Neural cell (in vitro differentiated cells): ENCODE data around the gene CTSZ. TPM values are rescaled to one million over a fixed set of nuclear protein-coding genes. Genes with fewer than 3 reads are reported as not detected.

ENCODE experiments used
- H2AFZ ChIP-seq: fragments of 200-600, 300-800 bp; sonication (generic), shearing (Covaris generic); 2 replicates; pipeline ENCODE4 v1.6.0; 2014; ENCODE audit warnings: low read depth, mild to moderate bottlenecking, antibody characterized with exemption, low read length, moderate library complexity
- H3F3A ChIP-seq: fragments of 200-600 bp; shearing (Covaris generic); 2 replicates; pipeline ENCODE4 v1.6.1; 2016; ENCODE audit warnings: mild to moderate bottlenecking, moderate library complexity, mixed read lengths, antibody characterized with exemption, low read length; ENCODE audit not compliant: insufficient read depth, poor library complexity, severe bottlenecking
- H3K27ac ChIP-seq: fragments of 200-600, 300-800 bp; sonication (generic), shearing (Covaris generic); 2 replicates; pipeline ENCODE4 v1.5.1; 2014; ENCODE audit warnings: mild to moderate bottlenecking, low read length, moderate library complexity
- H3K27me3 ChIP-seq: fragments of 300-800, 200-600 bp; sonication (generic), shearing (Covaris generic); 2 replicates; pipeline ENCODE4 v1.6.0; 2014; ENCODE audit warnings: mild to moderate bottlenecking, low read depth, low read length, moderate library complexity; ENCODE audit not compliant: insufficient read depth
- H3K36me3 ChIP-seq: fragments of 300-800, 200-600 bp; sonication (generic), shearing (Covaris generic); 2 replicates; pipeline ENCODE4 v1.5.1; 2014; ENCODE audit warnings: mild to moderate bottlenecking, antibody characterized with exemption, low read length, moderate library complexity; ENCODE audit not compliant: insufficient read depth
- H3K4me2 ChIP-seq: fragments of 300-800, 200-600 bp; sonication (generic), shearing (Covaris generic); 2 replicates; pipeline ENCODE4 v1.6.0; 2014; ENCODE audit warnings: mild to moderate bottlenecking, low read length
- H3K4me3 ChIP-seq: fragments of 300-800, 200-600 bp; sonication (generic), shearing (Covaris generic); 2 replicates; pipeline ENCODE4 v1.5.1; 2014; ENCODE audit warnings: mild to moderate bottlenecking, low read length, moderate library complexity
- H3K79me2 ChIP-seq: fragments of 200-600 bp; shearing (Covaris generic); replicated peaks from 2 replicates; pipeline ENCODE4 v1.6.0; 2014; ENCODE audit warnings: mild to moderate bottlenecking, low read length, moderate library complexity; ENCODE audit not compliant: insufficient read depth
- H3K9ac ChIP-seq: fragments of 300-800, 200-600 bp; sonication (generic), shearing (Covaris generic); 2 replicates; pipeline ENCODE4 v1.6.1; 2016; ENCODE audit warnings: mild to moderate bottlenecking, low read length, mixed read lengths
- H3K9me2 ChIP-seq: fragments of 200-600 bp; shearing (Covaris generic); 2 replicates; pipeline ENCODE4 v1.6.1; 2016; ENCODE audit warnings: mild to moderate bottlenecking, low read length, mixed read lengths; ENCODE audit not compliant: insufficient read depth
- H3K9me3 ChIP-seq: fragments of 200-600, 300-800 bp; sonication (generic), shearing (Covaris generic); 2 replicates; pipeline ENCODE4 v1.6.1; 2016; ENCODE audit warnings: mild to moderate bottlenecking, mixed run types, low read length, moderate library complexity, mixed read lengths
- H4K20me1 ChIP-seq: fragments of 200-600 bp; shearing (Covaris generic); 2 replicates; pipeline ENCODE4 v1.6.1; 2016; ENCODE audit warnings: mild to moderate bottlenecking, mixed run types; ENCODE audit not compliant: insufficient read depth
- EP300 ChIP-seq: fragments of 450-650 bp; conservative IDR thresholded peaks from 2 replicates; pipeline ENCODE4 v1.6.1; 2014; ENCODE audit warnings: antibody characterized with exemption, mild to moderate bottlenecking, moderate library complexity; ENCODE audit not compliant: poor library complexity, severe bottlenecking
- EZH2 ChIP-seq: fragments of 200-600, 300-800 bp; shearing (Covaris generic), sonication (generic); IDR thresholded peaks from 2 replicates; pipeline ENCODE4 v1.6.1; 2014; ENCODE audit warnings: antibody characterized with exemption, low read length, borderline replicate concordance, mild to moderate bottlenecking; ENCODE audit not compliant: insufficient read depth, poor library complexity, severe bottlenecking
- MXI1 ChIP-seq: fragments of 450-650 bp; conservative IDR thresholded peaks from 2 replicates; pipeline ENCODE4 v1.6.1; 2014; ENCODE audit warnings: antibody characterized with exemption, mild to moderate bottlenecking; ENCODE audit not compliant: poor library complexity, severe bottlenecking
- POLR2AphosphoS5 ChIP-seq: IDR thresholded peaks from 2 replicates; pipeline ENCODE4 v1.6.1; 2012
- RAD21 ChIP-seq: fragments of 450-650 bp; conservative IDR thresholded peaks from 2 replicates; pipeline ENCODE4 v1.6.1; 2014; ENCODE audit warnings: antibody characterized with exemption, mild to moderate bottlenecking, moderate library complexity
- SMC3 ChIP-seq: fragments of 450-650 bp; conservative IDR thresholded peaks from 2 replicates; pipeline ENCODE4 v1.6.1; 2014; ENCODE audit warnings: antibody characterized with exemption, mild to moderate bottlenecking, moderate library complexity; ENCODE audit not compliant: poor library complexity
- TAF1 ChIP-seq: IDR thresholded peaks from 2 replicates; pipeline ENCODE4 v1.6.1; 2012; ENCODE audit warnings: low read depth
- polyA plus RNA-seq: library from polyadenylated mRNA; depleted of rRNA; stranded (reverse); fragments of >200 nt; gene quantifications from 2 replicates; pipeline ENCODE4 v1.2.3, GENCODE V29; 2014
- TF ChIP-seq, protein P1 (sequence below): fragments of 450-650 bp; IDR thresholded peaks from 2 replicates; pipeline ENCODE4 v1.5.1; 2014; ENCODE audit warnings: antibody characterized with exemption, mild to moderate bottlenecking, moderate library complexity; ENCODE audit not compliant: poor library complexity, severe bottlenecking
- TF ChIP-seq, protein P2 (sequence below): IDR thresholded peaks from 2 replicates; pipeline ENCODE4 v1.6.1; 2012; ENCODE audit warnings: borderline replicate concordance

The CTSZ gene
- polyA plus RNA-seq, 1 donor from 2014 or later = 0.31 TPM

DNA sequence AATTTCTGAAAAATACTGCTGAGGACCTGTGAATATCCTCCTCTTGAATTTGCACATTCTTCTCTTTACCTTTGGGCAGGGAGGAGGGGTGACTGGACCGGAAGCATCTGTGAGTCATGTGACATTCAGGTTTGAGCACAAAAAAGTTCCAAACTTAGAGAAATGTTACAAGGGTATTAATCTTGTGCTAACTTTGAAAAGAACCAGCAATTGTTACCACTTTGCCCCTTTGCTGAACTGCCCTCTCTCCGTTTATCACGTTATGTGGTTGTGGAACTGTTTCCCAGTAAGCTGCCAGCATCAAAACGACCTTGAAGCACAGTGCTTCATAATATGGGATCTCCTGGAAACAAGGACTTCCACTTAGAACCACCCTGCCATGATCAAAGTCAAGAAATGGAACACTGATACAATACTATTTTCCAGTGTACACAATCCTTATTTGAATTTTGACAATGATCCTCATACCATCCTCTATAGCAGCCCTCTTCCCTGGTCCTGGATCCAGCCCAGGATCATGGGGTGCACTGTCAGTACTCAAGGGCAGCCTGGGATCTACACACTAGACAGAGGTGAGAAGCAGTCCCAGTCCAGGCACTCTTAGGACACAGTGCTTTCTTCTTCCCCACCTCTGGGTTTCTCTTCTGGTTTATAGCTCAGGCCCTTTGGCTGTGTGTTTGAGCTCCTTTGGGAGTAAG, 9.9 kb upstream of the CTSZ start:
- H3F3A ChIP-seq = no peaks in the 10 kb centered on the region
- no peaks in the 10 kb centered on the region for H3K9me3 ChIP-seq
- H3K27me3 ChIP-seq = no peaks in the 10 kb centered on the region
- H3K4me3 ChIP-seq = no peak overlapping the region
- no peaks in the 10 kb centered on the region for H4K20me1 ChIP-seq
- H3K9me2 ChIP-seq = no peaks in the 10 kb centered on the region
- H2AFZ ChIP-seq = no peak overlapping the region
- no peak overlapping the region for H3K4me2 ChIP-seq
- TF ChIP-seq EP300 (no peak), POLR2AphosphoS5 (no peak), SMC3 (no peak), RAD21 (no peak), TAF1 (no peak), MXI1 (no peak), EZH2 (no peak)
- TF ChIP-seq, protein P1, sequence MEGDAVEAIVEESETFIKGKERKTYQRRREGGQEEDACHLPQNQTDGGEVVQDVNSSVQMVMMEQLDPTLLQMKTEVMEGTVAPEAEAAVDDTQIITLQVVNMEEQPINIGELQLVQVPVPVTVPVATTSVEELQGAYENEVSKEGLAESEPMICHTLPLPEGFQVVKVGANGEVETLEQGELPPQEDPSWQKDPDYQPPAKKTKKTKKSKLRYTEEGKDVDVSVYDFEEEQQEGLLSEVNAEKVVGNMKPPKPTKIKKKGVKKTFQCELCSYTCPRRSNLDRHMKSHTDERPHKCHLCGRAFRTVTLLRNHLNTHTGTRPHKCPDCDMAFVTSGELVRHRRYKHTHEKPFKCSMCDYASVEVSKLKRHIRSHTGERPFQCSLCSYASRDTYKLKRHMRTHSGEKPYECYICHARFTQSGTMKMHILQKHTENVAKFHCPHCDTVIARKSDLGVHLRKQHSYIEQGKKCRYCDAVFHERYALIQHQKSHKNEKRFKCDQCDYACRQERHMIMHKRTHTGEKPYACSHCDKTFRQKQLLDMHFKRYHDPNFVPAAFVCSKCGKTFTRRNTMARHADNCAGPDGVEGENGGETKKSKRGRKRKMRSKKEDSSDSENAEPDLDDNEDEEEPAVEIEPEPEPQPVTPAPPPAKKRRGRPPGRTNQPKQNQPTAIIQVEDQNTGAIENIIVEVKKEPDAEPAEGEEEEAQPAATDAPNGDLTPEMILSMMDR = no peak
- TF ChIP-seq, protein P2, sequence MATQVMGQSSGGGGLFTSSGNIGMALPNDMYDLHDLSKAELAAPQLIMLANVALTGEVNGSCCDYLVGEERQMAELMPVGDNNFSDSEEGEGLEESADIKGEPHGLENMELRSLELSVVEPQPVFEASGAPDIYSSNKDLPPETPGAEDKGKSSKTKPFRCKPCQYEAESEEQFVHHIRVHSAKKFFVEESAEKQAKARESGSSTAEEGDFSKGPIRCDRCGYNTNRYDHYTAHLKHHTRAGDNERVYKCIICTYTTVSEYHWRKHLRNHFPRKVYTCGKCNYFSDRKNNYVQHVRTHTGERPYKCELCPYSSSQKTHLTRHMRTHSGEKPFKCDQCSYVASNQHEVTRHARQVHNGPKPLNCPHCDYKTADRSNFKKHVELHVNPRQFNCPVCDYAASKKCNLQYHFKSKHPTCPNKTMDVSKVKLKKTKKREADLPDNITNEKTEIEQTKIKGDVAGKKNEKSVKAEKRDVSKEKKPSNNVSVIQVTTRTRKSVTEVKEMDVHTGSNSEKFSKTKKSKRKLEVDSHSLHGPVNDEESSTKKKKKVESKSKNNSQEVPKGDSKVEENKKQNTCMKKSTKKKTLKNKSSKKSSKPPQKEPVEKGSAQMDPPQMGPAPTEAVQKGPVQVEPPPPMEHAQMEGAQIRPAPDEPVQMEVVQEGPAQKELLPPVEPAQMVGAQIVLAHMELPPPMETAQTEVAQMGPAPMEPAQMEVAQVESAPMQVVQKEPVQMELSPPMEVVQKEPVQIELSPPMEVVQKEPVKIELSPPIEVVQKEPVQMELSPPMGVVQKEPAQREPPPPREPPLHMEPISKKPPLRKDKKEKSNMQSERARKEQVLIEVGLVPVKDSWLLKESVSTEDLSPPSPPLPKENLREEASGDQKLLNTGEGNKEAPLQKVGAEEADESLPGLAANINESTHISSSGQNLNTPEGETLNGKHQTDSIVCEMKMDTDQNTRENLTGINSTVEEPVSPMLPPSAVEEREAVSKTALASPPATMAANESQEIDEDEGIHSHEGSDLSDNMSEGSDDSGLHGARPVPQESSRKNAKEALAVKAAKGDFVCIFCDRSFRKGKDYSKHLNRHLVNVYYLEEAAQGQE = no peak
- no peaks in the 10 kb centered on the region for H3K36me3 ChIP-seq
- no peak overlapping the region for H3K9ac ChIP-seq
- no peak overlapping the region for H3K27ac ChIP-seq
- H3K79me2 ChIP-seq = no peaks in the 10 kb centered on the region

DNA sequence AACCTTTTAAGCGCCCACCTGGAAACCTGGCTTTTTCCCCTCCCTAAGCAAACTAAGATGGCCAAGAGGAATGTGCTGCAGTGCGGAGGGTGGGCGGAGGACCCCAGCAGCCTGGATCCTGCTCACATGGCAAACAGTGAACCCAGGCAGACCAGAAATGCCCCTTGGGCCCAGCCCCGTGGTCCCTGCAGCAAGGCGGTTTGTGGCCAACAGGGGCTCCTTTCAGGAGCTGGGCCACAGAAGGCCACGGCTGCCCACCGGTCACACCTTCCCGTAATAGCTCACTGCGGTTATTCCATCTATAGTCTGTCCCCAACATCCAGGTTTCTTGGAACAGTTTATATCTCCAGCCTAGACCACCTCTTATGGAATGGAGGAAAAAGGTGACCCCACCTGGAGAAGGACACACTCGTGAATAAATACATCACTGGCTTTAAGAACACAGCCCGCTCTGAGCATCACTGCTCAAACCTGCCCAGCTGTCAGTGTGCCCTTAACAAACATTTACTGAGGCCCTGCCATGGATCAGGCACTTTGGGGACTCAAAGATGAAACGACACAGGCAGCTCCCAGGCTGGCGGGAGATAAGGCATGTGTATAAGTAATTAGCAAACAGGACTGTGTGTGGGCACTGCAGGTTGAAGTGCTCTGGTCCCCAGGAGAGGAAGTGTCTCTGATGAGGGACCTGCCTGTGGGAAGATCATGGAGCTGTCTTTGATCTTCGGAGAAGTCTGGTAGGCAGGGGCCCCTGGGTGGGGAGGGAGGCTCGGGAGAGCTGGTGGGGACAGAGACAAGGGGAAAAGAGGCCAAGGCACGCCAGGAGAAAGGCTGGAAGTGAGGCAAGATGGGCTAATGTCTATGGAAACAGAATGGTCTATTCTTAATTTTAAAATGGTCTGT, 9.0 kb upstream of the CTSZ start:
- H3K27ac ChIP-seq = no peak overlapping the region
- no peak overlapping the region for H3K9ac ChIP-seq
- no peaks in the 10 kb centered on the region for H3F3A ChIP-seq
- no peak overlapping the region for H3K4me3 ChIP-seq
- no peaks in the 10 kb centered on the region for H3K27me3 ChIP-seq
- no peaks in the 10 kb centered on the region for H3K79me2 ChIP-seq
- H3K4me2 ChIP-seq = no peak overlapping the region
- no peaks in the 10 kb centered on the region for H4K20me1 ChIP-seq
- no peaks in the 10 kb centered on the region for H3K9me3 ChIP-seq
- no peaks in the 10 kb centered on the region for H3K36me3 ChIP-seq
- no peak overlapping the region for H2AFZ ChIP-seq
- TF ChIP-seq, protein P2 = no peak
- no peak for TF ChIP-seq POLR2AphosphoS5
- TF ChIP-seq SMC3 = no peak
- no peak for TF ChIP-seq TAF1
- no peak for TF ChIP-seq RAD21
- TF ChIP-seq EP300 = no peak
- TF ChIP-seq MXI1 = no peak
- H3K9me2 ChIP-seq = no peaks in the 10 kb centered on the region
